ENCODE results near the gene KIF2C.
"Not testable (repeated sequence)": the region's sequence is repeated elsewhere in the genome, so short reads cannot be mapped to it uniquely, and the experiment has no call there.

Gene KIF2C

GRCh38 chr1:44720281-44720680 is 19.4 kb upstream of the KIF2C start:
- DNase-seq, result no peak

GRCh38 chr1:44721485-44722361 is 17.9 kb upstream of the KIF2C start:
- peak; percentile 93 for DNase-seq

- no peak for DNase-seq
Observed at GRCh38 chr1:44723064-44723463, 16.6 kb upstream of the KIF2C start.

- DNase-seq, result no peak
Observed at GRCh38 chr1:44723496-44724295, 15.9 kb upstream of the KIF2C start.

GRCh38 chr1:44724296-44724954 is 15.2 kb upstream of the KIF2C start:
- DNase-seq, result no peak

GRCh38 chr1:44724955-44725698 is 14.5 kb upstream of the KIF2C start:
- no peak for DNase-seq

GRCh38 chr1:44730741-44731512 is 8.7 kb upstream of the KIF2C start, which contains the start of gene RNU5D-1:
Gene RNU5D-1 (minus strand): TSS chr1:44731170.
- DNase-seq, result peak; percentile 94

GRCh38 chr1:44733365-44733764 is 6.3 kb upstream of the KIF2C start:
- no peak for DNase-seq

- no peak for DNase-seq
Observed at GRCh38 chr1:44733784-44734183, 5.9 kb upstream of the KIF2C start.

GRCh38 chr1:44735992-44736391 is 3.6 kb upstream of the KIF2C start:
- DNase-seq, result no peak

- DNase-seq, result not testable (repeated sequence)
Observed at GRCh38 chr1:44738953-44739306, 707 bp upstream of the KIF2C start.

- DNase-seq, result no peak
Observed at GRCh38 chr1:44740179-44740617, 561 bp downstream of the KIF2C start.

GRCh38 chr1:44743211-44743610 is 3.6 kb downstream of the KIF2C start:
- no peak for DNase-seq

GRCh38 chr1:44747878-44748277 is 8.2 kb downstream of the KIF2C start:
- DNase-seq, result no peak

GRCh38 chr1:44757420-44757819 is 17.8 kb downstream of the KIF2C start:
- DNase-seq, result no peak

- no peak for DNase-seq
Observed at GRCh38 chr1:44759077-44759476, 19.4 kb downstream of the KIF2C start.

GRCh38 chr1:44760876-44761275 is 21.2 kb downstream of the KIF2C start:
- DNase-seq, result no peak

GRCh38 chr1:44766421-44766820 is 26.8 kb downstream of the KIF2C start:
- not testable (repeated sequence) for DNase-seq

- peak; percentile 96 for DNase-seq
Observed at GRCh38 chr1:44775078-44775929, 35.7 kb downstream of the KIF2C start, which contains the start of gene RPS8. Gene RPS8 (plus strand): TSS chr1:44775540. CDS start chr1:44775597, 57 bp downstream.

- DNase-seq, result no peak
Observed at GRCh38 chr1:44775930-44776729, 36.5 kb downstream of the KIF2C start.
